Loucy (cell line): ENCODE measurements around the gene ADH5.

Experiments
- CTCF ChIP-seq: fragments of 200-600 bp; sonication (generic); conservative IDR thresholded peaks from 2 replicates; pipeline ENCODE4 v1.5.1; 2014; ENCODE audit warnings: mild to moderate bottlenecking, antibody characterized with exemption, low read length
- EZH2phosphoT487 ChIP-seq: fragments of 200-600 bp; IDR thresholded peaks from 2 replicates; pipeline ENCODE4 v1.6.1; 2018; ENCODE audit warnings: antibody characterized with exemption, mild to moderate bottlenecking, moderate library complexity, borderline replicate concordance

- TF ChIP-seq CTCF (no peak), EZH2phosphoT487 (no peak)
Observed at GRCh38 chr4:99061048-99061700, 27.4 kb downstream of the ADH5 start.
